Measurements from ENCODE around the gene GMDS. TPM values are rescaled to one million over a fixed set of nuclear protein-coding genes. Genes with fewer than 3 reads are reported as not detected.

Gene GMDS
- total RNA-seq, 1 experiment from 2014 or later: 27.6 TPM

GRCh38 chr6:1610497-1611321, 634.7 kb downstream of the GMDS start:
- Histone ChIP-seq H2BK20ac (ENCODE audit: low read depth, low read length, poor library complexity, severe bottlenecking) (no peak overlapping the region), H2AFZ (ENCODE audit: low read length) (no peak overlapping the region), H2BK12ac (ENCODE audit: insufficient read length, low read depth, low read length) (no peak overlapping the region), H3T11ph (ENCODE audit: low read length) (no peak overlapping the region), H3K23me2 (ENCODE audit: insufficient read length, low read depth, low read length, poor library complexity, severe bottlenecking) (peaks cover 22% of the 10 kb centered on the region), H3K9me3 (ENCODE audit: control insufficient read depth, low read depth, low read length) (no peaks in the 10 kb centered on the region), H3K23ac (ENCODE audit: insufficient read length, low read depth, low read length) (no peak overlapping the region), H3K4me2 (ENCODE audit: insufficient read depth, insufficient read length, low read length) (peak overlapping the region; percentile 47), H2BK5ac (ENCODE audit: insufficient read length, low read length) (no peak overlapping the region), H2BK15ac (ENCODE audit: low read depth, low read length) (no peak overlapping the region), H3K79me1 (ENCODE audit: insufficient read depth, low read depth, low read length, poor library complexity, severe bottlenecking) (no peaks in the 10 kb centered on the region), H3K27me3 (ENCODE audit: insufficient read depth, low read length) (peaks cover 76% of the 10 kb centered on the region), H3K4me1 (ENCODE audit: insufficient read depth, low read length) (no peaks in the 10 kb centered on the region; the same call in 1 of the 2 replicates), H4K8ac (replicated peaks; ENCODE audit: insufficient read length, low read depth, low read length) (no peak overlapping the region), H3K18ac (ENCODE audit: insufficient read length, low read depth, low read length) (no peak overlapping the region), H4K91ac (ENCODE audit: insufficient read length, low read depth, low read length) (no peak overlapping the region), H3K56ac (ENCODE audit: insufficient read length, low read depth, low read length) (no peak overlapping the region), H3K9ac (ENCODE audit: extremely low read depth, insufficient read length, low read length) (no peak overlapping the region), H2BK120ac (ENCODE audit: low read depth, low read length, poor library complexity, severe bottlenecking) (no peak overlapping the region), H2AK5ac (ENCODE audit: insufficient read length, low read length) (no peak overlapping the region), H3K79me2 (ENCODE audit: insufficient read depth, low read length) (no peaks in the 10 kb centered on the region), H4K20me1 (ENCODE audit: control insufficient read depth, insufficient read depth, insufficient read length) (no peaks in the 10 kb centered on the region), H3K4ac (ENCODE audit: low read depth, low read length) (no peak overlapping the region), H3K27ac (ENCODE audit: insufficient read length, low read depth, low read length) (no peak overlapping the region), H4K5ac (ENCODE audit: insufficient read length, low read depth, low read length) (no peak overlapping the region), H3K14ac (ENCODE audit: insufficient read depth, low read length) (no peak overlapping the region; the same call in 1 of the 2 replicates)
- Mint-ChIP-seq H3K9me3 (peaks cover 0 to 4% of the 10 kb centered on the region in 2 experiments; a peak in 2 of 5 replicates), H3K27me3 (ENCODE audit: low read depth) (peaks cover 87% of the 10 kb centered on the region), H3K4me3 (peak overlapping the region; percentile 39 to 76), H3K27ac (no peak overlapping the region), H3K36me3 (ENCODE audit: insufficient read depth in 1 of 3, low read depth in 3 of 3) (no peaks in the 10 kb centered on the region), H3K4me1 (peaks cover 34 to 42% of the 10 kb centered on the region in 2 experiments)
- no peak for DNase-seq
- TF ChIP-seq CTCF (conservative IDR thresholded peaks at IDR 0.05): no peak
- WGBS (ENCODE audit: extremely low coverage, insufficient read length, low lambda C conversion rate): no CpG with 5 or more reads among the region's 101 CpGs
